Measurements from ENCODE around the gene CBFA2T3. TPM values are rescaled to one million over a fixed set of nuclear protein-coding genes. Genes with fewer than 3 reads are reported as not detected.

CBFA2T3 gene
- total RNA-seq, 2 experiments from 2014 or later = not detected

DNA sequence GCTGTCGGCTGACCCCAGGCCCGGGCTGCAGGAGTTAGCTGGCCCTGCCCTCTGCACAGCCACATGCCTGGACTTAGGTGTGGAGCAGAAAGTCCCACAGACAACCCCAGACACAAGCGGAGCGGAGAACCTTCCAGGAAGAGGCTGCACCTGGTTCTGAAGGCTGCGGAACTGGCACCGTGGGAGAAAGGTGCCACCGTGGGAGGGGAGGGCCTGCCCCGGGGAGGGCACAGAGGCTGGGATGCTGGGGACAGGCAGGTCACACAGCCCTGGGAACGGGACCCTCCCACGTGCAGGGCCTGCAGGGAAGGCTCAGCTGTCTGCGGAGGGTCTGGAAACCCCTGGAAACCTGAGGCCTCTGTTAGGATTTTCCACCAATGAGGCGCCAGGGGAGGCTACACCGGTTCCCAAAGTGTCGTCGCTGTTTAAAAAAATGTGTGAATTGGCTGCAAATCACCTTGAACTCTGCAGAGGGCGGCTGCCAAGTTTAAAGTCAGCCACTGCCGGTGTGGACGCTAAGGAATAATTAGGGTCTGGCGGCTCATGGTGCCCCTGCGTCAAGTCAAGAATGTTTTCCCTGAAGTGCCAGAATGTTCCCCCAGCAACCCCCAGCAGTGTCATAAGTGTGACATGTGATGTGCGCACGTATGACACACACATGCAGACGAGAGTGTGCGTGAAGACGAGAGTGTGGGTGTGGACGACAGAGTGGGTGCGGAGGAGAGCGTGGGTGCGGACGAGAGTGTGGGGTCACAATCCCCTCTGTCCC is 59.7 kb downstream of the CBFA2T3 start:
- no peak for DNase-seq
- POLR2A ChIA-PET = no interaction called here
- peaks cover 8% of the 10 kb centered on the region for H3K4me1 Mint-ChIP-seq
- peaks cover 2% of the 10 kb centered on the region for H3K27me3 Mint-ChIP-seq
- peak overlapping the region; percentile 9 for H3K27ac Mint-ChIP-seq
- peaks cover 6% of the 10 kb centered on the region for H3K9me3 Mint-ChIP-seq
- H3K4me3 Mint-ChIP-seq = no peak overlapping the region
- CTCF ChIA-PET = interaction anchor here (1.1 kb wide), 1 partner anchor 36 kb away, joined by 4 read pairs; no protein-coding TSS in a partner anchor
- H3K36me3 Mint-ChIP-seq (ENCODE audit: low read depth) = no peaks in the 10 kb centered on the region

DNA sequence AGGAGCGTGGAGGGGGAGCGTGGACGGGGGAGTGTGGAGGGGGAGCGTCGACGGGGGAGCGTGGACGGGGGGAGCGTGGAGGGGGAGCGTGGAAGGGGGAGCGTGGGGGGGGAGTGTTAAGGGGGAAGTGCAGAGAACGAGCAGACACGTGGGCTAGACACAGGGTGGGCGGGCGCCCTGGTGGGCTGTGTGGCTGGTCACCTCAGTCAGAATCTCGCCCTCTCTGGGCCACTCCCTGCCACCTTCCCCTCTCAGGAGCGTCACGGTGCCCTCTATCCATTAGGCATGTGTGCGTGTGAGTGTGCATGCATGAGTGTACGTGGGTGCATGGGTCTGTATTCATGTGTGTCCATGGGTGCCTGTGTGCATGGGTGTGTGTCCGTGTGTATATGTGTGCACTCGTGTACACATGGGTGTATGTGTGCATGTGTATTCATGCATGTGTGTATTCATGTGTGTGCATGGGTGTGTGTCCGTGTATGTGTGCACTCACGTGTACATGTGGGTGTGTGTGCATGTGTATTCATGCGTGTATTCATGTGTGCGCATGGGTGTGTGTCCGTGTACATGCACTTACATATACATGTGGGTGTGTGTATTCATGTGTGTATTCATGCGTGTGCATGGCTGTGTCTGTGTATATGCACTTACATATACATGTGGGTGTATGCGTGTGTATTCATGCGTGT is 61.2 kb downstream of the CBFA2T3 start:
- Mint-ChIP-seq H3K4me1 (peaks cover 2% of the 10 kb centered on the region), H3K27me3 (no peaks in the 10 kb centered on the region), H3K9me3 (peaks cover 6% of the 10 kb centered on the region), H3K36me3 (ENCODE audit: low read depth) (no peaks in the 10 kb centered on the region), H3K27ac (no peak overlapping the region), H3K4me3 (no peak overlapping the region)
- CTCF ChIA-PET = no interaction called here
- POLR2A ChIA-PET = no interaction called here
- no peak for DNase-seq

DNA sequence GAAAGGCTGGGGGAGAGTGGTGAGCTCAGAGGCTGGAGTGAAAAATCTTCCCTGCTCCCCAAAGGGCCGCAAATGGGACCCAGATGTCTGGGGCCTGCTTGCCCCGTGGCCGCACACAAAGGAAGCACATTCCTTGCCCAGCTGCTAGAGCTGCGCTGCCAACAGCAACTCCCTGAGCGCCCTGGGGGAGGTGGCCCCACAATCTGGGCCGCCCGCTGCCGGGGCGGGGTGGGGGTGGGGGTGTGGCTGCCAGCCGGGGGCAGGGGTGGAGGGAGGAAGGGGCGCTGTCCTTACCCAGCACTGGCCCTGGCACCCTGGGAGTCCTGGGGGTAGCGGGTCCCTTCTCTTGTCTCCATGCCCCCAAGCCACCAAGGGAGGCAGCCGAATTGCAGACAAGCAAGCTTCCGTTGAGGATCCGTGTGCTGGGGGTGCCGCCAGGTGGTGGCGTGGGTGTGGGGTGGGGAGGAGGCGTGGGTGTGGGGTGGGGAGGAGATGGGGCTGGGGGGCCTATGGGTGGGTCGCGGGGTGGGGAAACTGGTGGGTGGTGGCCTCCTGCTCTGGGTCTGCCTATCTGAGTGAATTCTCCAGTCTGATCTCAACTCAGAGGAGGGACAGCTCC is 62.1 kb downstream of the CBFA2T3 start:
- no peak for DNase-seq
- no peak overlapping the region for H3K4me3 Mint-ChIP-seq
- ChIA-PET POLR2A (no interaction called here), CTCF (no interaction called here)
- no peak overlapping the region for H3K27ac Mint-ChIP-seq
- H3K27me3 Mint-ChIP-seq = no peaks in the 10 kb centered on the region
- H3K9me3 Mint-ChIP-seq = peaks cover 6% of the 10 kb centered on the region
- no peaks in the 10 kb centered on the region for H3K36me3 Mint-ChIP-seq (ENCODE audit: low read depth)
- no peaks in the 10 kb centered on the region for H3K4me1 Mint-ChIP-seq

DNA sequence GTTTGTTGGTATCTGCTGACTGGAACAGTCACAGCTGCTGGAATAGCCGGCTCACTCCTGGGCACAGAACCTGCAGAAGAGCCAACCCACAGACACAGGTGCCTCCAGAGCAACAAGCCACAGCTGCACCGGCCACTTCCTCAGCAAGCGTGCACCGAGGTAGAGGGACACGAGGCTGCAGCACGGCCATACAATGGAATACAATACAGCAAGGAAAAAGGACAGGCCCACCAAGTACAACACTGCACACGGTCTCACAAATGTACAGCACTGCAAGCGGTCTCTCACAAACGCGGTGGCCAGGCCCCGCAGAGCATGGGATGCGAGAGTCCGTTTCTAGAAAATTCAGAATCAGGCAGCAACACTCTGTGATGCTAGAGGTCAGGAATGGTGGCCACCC is 63.1 kb downstream of the CBFA2T3 start:
- CTCF ChIA-PET = no interaction called here
- no peak overlapping the region for H3K4me3 Mint-ChIP-seq
- H3K27me3 Mint-ChIP-seq = no peaks in the 10 kb centered on the region
- H3K27ac Mint-ChIP-seq = no peak overlapping the region
- H3K4me1 Mint-ChIP-seq = no peaks in the 10 kb centered on the region
- H3K9me3 Mint-ChIP-seq = peaks cover 6% of the 10 kb centered on the region
- no peaks in the 10 kb centered on the region for H3K36me3 Mint-ChIP-seq (ENCODE audit: low read depth)
- no peak for DNase-seq
- POLR2A ChIA-PET = no interaction called here

GRCh38 chr16:88913001-88913612 is 63.9 kb downstream of the CBFA2T3 start:
- no peak for DNase-seq
- no peaks in the 10 kb centered on the region for H3K36me3 Mint-ChIP-seq (ENCODE audit: low read depth)
- H3K4me3 Mint-ChIP-seq = no peak overlapping the region
- peaks cover 6% of the 10 kb centered on the region for H3K9me3 Mint-ChIP-seq
- no peaks in the 10 kb centered on the region for H3K4me1 Mint-ChIP-seq
- H3K27ac Mint-ChIP-seq = no peak overlapping the region
- POLR2A ChIA-PET = no interaction called here
- no peaks in the 10 kb centered on the region for H3K27me3 Mint-ChIP-seq
- CTCF ChIA-PET = no interaction called here

DNA sequence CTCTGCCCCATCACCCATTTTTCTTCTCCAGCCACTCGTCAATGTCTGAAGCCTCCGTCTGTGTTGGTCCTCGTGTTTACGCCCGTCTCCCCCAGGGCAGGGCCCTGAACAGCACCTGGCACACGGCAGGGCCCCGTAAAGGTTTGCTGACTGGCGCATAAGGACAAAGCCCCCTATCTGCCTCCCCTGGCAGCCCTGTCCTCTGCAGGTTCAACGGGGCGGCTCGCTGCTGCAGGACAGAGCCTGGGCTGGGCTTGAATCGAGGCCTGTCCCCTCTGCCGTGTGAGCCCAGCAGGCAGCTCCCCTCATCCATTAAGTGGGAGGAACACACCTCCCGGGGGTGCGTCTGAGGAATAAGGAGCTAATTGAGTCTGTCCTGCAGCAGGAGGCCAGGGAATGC is 64.5 kb downstream of the CBFA2T3 start:
- no peaks in the 10 kb centered on the region for H3K27me3 Mint-ChIP-seq
- no peak overlapping the region for H3K4me3 Mint-ChIP-seq
- H3K27ac Mint-ChIP-seq = no peak overlapping the region
- DNase-seq = no peak
- H3K4me1 Mint-ChIP-seq = no peaks in the 10 kb centered on the region
- H3K36me3 Mint-ChIP-seq (ENCODE audit: low read depth) = no peaks in the 10 kb centered on the region
- ChIA-PET CTCF (no interaction called here), POLR2A (no interaction called here)
- peaks cover 6% of the 10 kb centered on the region for H3K9me3 Mint-ChIP-seq

DNA sequence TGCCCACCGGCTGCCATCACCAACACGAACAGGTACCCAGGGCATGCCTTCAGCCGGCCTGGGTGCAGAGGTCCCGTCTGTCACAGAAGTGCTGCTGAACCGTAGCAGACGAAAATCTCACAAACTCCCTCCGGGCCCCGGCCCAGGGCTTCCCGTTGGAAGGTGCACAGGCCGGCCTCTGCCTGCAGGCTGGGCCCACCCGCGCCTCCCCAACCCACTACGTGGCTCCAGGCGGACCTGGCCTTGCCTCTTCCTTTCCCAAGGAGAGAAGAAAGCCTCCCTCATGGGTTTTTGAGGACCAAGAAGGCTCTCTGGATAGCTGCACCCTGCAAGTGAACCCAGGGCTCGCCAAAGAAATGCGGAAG is 65.1 kb downstream of the CBFA2T3 start:
- peaks cover 6% of the 10 kb centered on the region for H3K9me3 Mint-ChIP-seq
- no peak overlapping the region for H3K27ac Mint-ChIP-seq
- DNase-seq = no peak
- ChIA-PET CTCF (no interaction called here), POLR2A (no interaction called here)
- no peaks in the 10 kb centered on the region for H3K27me3 Mint-ChIP-seq
- no peak overlapping the region for H3K4me3 Mint-ChIP-seq
- no peaks in the 10 kb centered on the region for H3K36me3 Mint-ChIP-seq (ENCODE audit: low read depth)
- no peaks in the 10 kb centered on the region for H3K4me1 Mint-ChIP-seq

DNA sequence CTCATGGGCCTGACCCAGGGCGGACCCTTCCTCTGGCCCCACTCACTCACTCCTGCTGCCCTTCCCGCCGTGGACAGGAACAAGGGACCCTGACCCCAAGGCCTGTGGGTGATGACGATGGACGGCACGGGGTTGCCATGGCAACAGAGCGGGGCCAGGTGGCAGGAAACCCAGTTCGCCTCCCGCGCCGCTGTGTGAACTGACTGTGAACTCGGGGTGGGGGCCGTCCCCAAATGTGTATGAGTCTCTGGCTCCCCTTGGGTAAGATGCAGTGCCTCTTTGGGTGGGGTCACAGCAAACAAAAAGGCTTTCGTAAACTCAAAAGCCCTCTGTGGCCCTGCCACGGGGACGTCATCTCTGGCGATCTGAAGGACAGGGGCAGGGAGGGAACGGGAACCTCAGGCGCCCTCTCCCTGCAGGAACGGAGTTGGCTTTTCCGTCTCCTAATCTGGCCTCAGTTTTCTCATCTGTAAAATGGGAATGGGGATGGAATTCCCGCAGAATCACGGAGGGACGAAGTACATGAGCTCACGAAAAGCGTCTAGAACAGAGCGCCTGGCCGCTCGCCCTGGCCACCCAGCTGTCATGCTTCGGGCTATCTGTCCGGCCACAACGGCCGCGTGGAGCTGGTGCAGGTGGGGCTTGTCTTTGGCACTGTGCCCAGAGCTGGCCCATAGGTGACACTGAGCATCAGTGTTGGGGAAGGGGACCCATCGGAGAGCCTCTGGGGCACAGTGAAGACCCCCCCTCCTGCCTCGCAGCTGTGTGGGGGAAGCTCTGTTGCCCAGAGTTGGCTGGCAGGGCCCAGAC is 65.7 kb downstream of the CBFA2T3 start:
- CTCF ChIA-PET = no interaction called here
- H3K9me3 Mint-ChIP-seq = peaks cover 6% of the 10 kb centered on the region
- no peaks in the 10 kb centered on the region for H3K36me3 Mint-ChIP-seq (ENCODE audit: low read depth)
- no peak overlapping the region for H3K4me3 Mint-ChIP-seq
- no peak overlapping the region for H3K27ac Mint-ChIP-seq
- no peaks in the 10 kb centered on the region for H3K4me1 Mint-ChIP-seq
- DNase-seq = no peak
- POLR2A ChIA-PET = no interaction called here
- no peaks in the 10 kb centered on the region for H3K27me3 Mint-ChIP-seq

DNA sequence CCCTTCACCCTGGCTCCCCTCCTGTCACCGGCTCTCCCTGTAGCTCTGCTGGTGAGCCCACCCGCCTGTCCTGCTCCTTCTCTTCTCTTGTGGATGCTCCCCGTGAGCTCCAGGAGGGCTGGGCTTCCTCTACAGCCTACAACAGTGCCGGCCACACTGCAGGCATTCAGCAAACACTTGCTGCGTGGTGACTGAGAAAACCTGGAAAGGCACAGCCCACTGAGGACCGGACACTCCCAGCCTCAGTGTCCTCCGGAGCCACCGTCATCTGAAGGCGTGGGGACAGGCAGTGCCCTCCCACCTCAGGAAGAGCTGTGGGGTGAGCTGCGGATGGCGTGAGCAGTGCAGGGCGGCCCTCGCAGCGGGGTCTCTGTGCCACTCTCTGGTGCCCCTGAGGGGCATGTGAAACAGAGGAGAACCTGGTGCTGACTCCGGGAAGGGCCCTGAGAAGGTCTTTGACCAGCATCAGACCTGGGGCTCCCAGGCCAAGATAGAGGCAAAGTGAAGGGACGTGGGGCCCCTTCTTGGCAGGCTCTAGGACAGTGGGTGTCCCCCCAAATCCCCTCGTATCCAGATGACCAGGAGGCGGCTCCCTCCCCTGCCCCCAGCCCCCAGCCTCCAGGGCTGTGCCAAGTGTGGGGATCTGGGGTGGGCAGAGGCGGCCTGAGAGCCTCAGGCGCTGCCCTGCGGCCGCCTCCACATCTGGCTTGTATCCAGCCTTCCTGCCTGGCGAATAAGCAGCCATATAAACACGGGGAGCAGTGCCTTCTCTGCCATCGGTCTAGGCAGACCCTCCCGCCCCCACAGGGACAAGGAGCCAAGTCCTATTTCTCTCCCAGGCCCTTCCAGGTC is 66.5 kb downstream of the CBFA2T3 start:
- no peaks in the 10 kb centered on the region for H3K9me3 Mint-ChIP-seq
- ChIA-PET CTCF (no interaction called here), POLR2A (no interaction called here)

GRCh38 chr16:88909431-88910210 is 67.4 kb downstream of the CBFA2T3 start:
- no peak overlapping the region for H3K27ac Mint-ChIP-seq
- no peaks in the 10 kb centered on the region for H3K9me3 Mint-ChIP-seq
- ChIA-PET POLR2A (no interaction called here), CTCF (no interaction called here)
- no peak overlapping the region for H3K4me3 Mint-ChIP-seq
- H3K27me3 Mint-ChIP-seq = no peaks in the 10 kb centered on the region
- no peaks in the 10 kb centered on the region for H3K4me1 Mint-ChIP-seq
- DNase-seq = no peak
- H3K36me3 Mint-ChIP-seq (ENCODE audit: low read depth) = no peaks in the 10 kb centered on the region

More for the DNA sequence above, 66.5 kb downstream of the CBFA2T3 start:
- H3K4me1 Mint-ChIP-seq = no peaks in the 10 kb centered on the region
- H3K36me3 Mint-ChIP-seq (ENCODE audit: low read depth) = no peaks in the 10 kb centered on the region
- H3K27ac Mint-ChIP-seq = no peak overlapping the region
- no peaks in the 10 kb centered on the region for H3K27me3 Mint-ChIP-seq
- H3K4me3 Mint-ChIP-seq = no peak overlapping the region
- DNase-seq = no peak

GRCh38 chr16:88908307-88908706 is 68.7 kb downstream of the CBFA2T3 start:
- no peaks in the 10 kb centered on the region for H3K9me3 Mint-ChIP-seq
- H3K4me3 Mint-ChIP-seq = no peak overlapping the region
- ChIA-PET POLR2A (no interaction called here), CTCF (interaction anchor here (1.0 kb wide), 1 partner anchor 12 kb away, joined by 3 read pairs; no protein-coding TSS in a partner anchor)
- no peaks in the 10 kb centered on the region for H3K27me3 Mint-ChIP-seq
- no peaks in the 10 kb centered on the region for H3K4me1 Mint-ChIP-seq
- no peak overlapping the region for H3K27ac Mint-ChIP-seq
- no peak for DNase-seq
- no peaks in the 10 kb centered on the region for H3K36me3 Mint-ChIP-seq (ENCODE audit: low read depth)

All from activated CD4-positive, alpha-beta T cell treated with anti-CD3 and anti-CD28 coated beads, Interleukin-2, amount 10 ng/mL, durations not matched to agents 7 days and 5 days (primary cell).